Pons (tissue), 1 donor: ENCODE results near the gene UGDH.
"Not testable (repeated sequence)": the region's sequence is repeated elsewhere in the genome, so short reads cannot be mapped to it uniquely, and the experiment has no call there.

Source experiments
- DNase-seq: peaks from one replicate; pipeline ENCODE4 v3.0.0-alpha.2; 2016; ENCODE audit warnings: low spot score

Gene UGDH

DNA sequence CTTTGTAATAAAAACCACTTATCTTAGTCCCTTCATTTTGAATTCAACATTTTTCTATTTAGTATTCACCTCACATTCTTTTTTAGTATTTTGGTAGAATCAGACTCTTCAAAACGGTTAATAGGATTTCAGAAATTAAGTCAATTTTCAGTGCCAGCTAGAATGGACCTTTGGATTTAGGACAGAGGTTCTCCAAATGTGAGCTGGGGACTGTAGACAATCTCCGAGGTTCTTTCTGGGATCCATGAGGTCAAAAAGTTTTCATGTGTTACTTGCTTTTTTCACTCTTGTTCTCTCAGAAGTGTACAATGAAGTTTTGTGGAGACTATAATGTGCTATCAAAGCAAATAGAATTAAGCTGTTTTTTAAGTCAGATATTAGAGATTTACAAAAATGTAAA, 2.3 kb upstream of the UGDH start:
- no peak for DNase-seq

DNA sequence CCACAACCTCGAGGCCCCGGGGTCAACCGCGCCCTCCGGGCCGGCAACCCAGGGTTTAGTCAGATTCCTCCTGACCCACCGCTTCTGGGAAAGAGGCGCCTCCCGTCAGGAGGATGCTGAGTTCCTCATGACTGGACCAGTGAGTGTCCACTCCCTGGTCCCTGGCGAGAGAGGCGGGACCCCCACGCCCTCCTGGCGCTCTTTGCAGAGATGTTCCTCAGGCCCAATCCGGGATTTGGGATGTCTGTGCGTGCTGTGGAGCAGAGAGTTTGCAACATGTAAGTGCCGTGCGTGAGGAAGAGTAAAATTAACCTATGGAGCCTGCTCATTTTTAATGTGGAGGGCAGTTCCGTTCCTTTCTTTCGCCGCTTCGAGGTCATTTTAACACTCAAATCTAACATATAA, 824 bp upstream of the UGDH start:
- no peak for DNase-seq

DNA sequence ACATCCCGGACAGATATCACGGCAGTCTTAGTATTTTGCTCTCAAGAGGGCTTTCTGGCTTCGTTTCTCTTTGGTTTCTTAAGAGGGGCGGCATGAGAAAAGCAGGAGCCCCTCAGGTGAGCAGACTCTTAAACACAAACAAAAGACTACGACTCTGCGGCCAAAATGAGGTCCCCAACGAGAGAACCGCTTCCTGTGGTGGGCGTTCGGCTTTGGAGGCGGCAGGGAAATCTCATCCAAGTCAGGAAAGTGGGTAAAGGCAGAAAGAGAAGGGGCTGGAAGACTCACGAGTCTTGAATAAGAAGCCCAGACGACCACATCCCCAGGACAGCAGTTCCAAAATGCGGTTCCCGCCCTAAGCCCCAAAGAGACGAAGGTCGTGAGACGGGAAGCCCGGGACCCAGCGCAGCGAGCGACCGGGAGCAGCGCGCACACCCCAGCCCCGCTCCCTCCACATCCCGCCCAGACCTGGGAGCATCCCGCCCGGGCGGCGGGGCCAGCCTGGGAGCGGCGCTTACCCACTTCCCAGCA, 409 bp downstream of the UGDH start:
- no peak for DNase-seq

DNA sequence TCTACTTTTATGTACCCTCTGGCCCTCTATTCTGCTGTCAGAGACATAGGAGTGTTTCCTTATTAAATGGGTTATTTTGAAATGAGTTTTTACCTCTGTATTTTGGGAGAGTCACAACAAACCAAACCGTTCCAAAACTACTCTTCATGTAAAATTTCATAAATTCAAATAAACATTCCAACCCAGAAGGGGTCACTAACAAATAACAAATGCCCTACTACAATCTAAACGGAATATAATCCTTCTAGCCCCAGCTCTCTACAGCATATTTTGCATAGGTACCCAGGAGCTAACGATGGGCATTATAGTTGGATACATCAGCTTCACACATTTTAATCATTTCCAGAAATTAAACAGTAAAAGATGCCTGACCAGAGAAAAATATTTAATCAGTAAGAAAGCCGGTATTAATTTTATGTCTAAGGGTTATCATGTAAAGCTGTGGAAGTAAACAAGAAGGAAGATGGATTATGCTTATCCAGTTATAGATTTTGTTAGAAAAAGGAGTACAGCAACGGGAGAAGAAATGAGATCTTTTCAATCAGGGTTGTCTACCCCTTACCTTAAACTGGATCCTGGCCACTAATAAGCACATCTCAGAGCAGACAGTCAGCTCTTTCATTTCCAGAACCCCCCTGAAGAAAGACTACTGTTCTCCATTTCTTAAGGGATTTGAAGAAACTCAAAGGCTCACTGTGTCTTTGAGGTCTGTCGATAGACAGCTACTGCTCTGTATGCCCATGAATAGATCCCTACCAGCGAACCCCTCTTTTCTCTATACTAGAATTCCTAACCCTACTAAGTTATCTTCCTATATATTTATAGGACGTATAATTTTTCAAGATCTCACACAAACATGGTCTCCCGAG, 1.2 kb downstream of the UGDH start:
- DNase-seq = peak; percentile 55

DNA sequence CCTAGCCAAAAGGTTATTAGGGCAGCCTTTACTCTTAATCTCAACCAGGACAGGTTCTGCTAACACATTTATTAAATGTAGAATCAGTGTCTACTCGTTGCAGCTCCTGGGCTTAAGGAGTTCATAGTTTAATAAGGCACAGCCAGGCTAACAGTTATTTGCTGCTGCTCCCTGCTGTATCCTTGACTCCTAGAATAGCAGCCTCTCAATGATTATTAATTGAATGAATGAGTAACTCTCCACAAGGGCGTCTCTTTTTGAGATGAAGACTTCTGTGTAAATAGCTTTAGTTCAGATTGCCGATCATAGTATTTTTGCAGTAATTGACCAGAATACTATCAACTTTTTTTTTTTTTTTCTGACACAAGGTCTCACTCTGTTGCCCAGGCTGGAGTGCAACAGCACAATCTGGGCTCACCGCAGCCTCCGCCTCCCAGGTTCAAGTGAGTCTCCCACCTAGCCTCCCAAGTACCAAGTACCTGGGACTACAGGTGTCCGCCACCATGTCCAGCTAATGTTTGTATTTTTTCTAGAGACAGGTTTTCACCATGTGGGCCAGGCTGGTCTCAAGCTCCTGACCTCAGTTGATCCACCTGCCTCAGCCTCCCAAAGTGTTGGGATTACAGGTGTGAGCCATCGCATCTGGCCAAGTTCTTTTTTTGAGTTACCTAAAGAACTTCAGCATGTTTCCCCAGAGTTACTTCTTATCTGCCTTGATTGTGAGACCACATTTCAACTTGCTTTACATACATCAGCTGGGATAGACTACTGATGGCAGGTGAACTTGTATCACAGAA, 2.9 kb downstream of the UGDH start:
- DNase-seq = no peak

DNA sequence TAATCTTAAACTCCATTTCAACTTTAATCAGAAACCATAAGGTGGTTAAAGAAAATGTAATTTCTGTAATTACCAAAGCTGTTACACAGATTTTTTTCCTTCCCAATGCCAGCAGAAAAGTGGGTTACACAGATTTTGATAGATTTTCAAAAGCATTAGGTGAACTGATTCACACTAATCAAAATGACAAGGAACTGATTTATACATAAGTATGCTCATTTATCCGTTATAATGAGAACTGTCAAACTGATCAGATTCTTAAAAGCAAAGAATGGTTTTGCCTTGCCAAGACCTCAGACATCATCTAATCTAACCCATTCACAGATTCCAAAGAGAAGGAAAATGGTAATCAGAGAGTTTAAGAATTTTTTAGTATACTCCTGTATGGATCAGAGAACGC, 5.2 kb downstream of the UGDH start:
- no peak for DNase-seq

DNA sequence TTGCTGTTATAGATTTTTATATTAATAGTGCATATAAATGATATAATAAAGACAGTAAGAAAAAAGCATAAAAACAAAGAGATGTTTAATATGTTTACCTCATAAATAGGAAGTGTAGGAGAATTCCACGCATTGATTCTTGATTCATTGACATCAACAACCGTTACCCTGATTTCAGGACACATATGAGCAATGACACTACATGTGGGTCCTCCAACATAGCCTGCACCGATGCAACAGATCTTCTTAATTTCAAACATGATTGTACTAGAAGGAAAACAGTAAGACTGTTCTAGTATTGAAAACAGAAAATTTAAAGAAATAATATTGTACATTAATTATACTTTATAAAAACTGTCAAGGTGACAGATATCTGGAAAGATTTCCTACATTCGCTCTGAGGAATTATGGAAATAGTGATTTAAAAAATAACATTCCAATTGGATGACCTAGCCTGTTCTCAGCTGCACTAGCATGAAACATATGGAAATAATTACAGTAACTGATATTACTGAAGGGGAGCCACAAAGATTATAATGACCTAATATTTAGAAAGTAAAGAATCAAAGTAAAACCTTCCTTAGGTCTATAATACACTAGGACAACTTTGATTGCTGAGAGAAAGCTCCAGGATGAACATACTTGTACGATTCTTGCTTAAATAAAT, 5.9 kb downstream of the UGDH start:
- no peak for DNase-seq

DNA sequence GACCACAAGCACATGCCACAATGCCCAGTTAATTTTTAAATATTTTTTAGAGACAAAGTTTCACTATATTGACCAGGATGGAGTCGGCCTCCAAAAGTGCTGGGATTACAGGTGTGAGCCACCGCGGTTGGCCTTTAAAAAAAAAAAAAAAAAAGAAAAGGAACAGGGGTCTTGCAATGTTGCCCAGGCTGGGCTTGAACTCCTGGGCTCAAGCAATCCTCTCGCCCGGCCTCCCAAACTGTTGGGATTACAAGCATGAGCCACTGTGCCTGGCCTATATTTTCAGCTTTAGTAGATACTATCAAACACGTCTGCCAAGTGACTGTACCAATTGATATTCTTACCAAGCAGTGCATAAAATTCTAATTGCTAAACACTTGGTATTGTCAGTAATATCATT, 8.8 kb downstream of the UGDH start:
- DNase-seq = no peak

DNA sequence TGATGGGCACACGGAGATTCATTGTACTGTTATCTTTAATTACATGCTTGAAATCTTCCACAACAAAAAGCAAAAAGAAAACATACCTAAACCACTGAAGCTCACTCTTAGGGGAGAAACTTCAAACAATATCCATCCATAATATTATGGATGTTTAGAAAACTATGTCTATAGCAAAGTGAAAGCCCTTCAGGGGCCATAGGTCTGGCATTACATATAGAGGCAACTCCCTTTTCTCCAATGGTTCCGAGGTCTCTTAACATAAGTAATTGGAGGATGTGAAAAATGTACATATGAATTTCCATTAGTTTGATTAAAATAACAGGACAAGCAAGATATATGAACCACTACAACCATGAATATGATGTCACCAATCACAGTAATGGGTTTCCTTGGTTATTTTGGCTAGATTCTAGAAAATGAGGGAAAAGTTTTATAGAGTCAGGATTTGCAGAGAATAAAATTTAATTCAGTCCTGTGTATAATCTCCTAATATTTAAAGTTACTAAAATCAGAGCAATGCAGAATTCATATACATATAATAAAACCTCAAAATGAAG, 10.8 kb downstream of the UGDH start:
- no peak for DNase-seq

DNA sequence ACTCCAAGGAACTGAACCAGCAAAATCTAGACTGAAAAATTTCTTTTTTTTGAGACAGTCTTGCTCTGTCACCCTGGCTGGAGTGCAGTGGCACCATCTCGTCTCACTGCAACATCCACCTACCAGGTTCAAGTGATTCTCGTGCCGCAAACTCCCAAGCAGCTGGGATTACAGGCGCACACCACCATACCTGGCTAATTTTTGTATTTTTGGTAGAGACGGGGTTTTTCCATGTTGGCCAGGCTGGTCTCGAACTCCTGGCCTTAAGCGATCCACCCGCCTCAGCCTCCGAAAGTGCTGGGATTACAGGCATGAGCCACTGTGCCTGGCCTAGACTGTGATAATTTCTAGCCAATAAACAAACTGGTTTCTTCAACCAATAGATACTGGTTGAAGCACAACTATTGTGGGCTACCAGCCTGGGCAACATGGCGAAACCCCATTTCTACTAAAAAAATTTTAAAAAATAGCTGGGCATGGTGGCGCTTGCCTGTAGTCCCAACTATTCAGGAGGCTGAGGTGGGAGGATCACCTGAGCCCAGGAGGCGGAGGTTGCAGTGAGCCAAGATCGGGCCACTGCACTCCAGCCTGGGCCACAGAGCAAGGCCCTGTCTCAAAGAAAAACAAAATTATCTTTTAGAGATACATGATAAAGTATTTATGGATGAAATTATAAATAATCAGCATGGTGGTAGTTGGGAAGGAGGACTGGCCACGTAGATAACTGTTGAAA, 11.4 kb downstream of the UGDH start:
- not testable (repeated sequence) for DNase-seq

DNA sequence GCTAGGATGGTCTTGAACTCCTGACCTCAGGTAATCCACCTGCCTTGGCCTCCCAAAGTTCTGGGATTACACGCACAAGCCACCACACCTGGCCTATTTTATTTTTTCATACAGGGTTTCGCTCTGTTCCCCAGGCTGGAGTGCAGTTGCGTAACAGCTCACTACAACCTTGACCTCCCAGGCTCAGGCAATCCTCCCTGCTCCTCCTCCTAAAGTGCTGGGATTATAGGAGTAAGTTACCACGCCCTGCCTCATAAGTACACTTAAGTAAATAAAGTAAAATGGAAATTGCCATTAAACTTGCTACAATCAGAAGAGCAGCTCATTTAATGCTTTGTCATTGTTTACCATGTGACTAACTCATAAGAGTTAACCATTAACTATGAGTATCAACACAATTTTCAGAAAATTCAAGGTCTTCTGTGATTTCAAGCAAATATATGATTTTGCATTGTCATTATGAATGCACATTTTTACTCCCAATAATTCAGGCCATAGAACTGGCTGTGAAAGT, 12.3 kb downstream of the UGDH start:
- DNase-seq = no peak

DNA sequence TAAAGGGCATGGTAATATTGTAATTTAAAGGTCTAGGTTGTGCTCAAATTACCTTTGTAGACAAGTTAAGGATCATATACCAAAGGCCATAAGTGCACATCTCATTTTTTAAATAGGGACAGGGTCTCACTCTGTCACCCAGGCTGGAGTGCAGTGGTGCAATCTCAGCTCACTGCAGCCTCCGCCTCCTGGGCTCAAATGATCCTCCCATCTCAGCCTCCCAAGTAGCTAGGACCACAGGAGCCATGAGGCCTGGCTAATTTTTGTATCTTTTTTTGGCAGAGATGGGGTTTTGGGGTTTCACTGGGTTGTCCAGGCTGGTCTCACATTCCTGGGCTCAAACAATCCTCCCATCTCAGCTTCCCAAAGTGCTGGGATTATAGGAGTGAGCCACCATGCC, 13.0 kb downstream of the UGDH start:
- not testable (repeated sequence) for DNase-seq

DNA sequence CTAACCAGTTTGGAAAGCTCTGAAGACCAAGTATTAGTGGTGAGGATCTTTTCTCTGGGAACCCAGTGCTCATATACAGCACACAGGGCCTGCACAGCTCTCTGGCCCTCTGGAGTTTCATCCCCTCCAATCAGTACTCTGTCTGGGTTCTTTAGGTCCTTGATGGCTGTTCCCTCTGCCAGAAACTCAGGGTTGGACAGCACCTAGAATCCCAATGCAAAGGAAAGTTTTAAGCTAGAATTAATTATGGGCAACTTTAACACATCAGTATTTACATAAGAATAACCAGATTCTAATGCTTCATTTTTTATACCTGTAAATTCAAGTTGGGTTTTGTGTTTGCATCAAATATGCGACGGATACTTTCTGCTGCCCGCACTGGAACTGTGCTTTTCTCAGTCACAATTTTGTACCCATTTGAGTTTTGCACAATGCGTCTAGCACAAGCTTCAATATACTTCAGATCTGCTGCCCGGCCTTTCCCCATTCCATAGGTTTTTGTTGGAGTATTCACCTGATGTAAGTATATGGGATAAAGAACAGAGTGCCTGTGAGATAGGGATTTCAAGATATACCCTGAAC, 16.8 kb downstream of the UGDH start:
- DNase-seq = no peak

DNA sequence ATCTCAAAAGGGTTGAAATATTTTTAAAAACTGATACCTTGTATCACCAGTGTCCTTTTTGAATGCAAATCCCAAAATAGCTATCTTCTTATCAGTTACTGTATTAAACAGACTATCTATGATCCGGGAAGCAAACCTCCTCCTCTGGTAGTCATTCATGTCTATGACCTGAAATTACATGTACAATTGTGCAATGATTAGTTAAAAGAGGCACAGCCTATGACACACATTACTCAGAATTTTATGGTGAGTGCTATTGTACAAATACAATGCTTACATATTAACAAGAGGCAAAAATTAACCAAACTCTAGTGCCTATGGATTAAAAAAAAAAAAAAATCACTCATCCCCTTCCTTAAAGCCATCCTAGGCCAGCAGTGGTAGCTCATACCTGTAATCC, 21.7 kb downstream of the UGDH start:
- no peak for DNase-seq

DNA sequence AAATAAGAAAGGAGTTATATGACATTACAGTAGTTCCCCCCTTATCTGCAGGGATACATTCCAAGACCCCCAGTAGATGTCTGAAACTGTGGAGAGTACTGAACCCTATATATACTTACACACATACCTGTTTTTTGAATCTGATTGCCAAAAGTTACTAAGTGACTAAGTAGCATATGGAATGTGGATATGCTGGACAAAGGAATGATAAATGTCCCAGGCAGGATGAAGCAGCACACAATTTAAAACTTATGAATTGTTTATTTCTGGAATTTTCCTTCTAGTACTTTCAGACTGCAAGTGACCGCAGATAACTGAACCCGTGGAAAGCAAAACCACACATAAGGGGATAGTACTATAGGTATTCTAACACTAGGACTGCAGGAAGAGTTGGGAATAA, 22.7 kb downstream of the UGDH start:
- DNase-seq = no peak

DNA sequence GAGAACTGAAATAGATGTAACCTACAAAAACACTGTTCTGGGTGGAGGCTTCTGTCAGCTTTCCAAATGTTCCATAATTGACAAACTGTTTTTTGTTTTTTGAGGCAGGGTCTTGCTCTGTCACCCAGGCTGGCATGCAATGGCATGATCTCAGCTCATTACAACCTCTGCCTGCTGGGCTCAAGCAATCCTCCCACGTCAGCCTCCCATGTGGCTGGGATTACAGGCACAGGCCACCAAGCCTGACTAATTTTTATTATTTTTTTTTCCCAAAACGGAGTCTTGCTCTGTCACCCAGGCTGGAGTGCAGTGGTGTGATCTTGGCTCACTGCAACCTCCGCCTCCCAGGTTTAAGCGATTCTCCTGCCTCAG, 24.6 kb downstream of the UGDH start:
- not testable (repeated sequence) for DNase-seq

DNA sequence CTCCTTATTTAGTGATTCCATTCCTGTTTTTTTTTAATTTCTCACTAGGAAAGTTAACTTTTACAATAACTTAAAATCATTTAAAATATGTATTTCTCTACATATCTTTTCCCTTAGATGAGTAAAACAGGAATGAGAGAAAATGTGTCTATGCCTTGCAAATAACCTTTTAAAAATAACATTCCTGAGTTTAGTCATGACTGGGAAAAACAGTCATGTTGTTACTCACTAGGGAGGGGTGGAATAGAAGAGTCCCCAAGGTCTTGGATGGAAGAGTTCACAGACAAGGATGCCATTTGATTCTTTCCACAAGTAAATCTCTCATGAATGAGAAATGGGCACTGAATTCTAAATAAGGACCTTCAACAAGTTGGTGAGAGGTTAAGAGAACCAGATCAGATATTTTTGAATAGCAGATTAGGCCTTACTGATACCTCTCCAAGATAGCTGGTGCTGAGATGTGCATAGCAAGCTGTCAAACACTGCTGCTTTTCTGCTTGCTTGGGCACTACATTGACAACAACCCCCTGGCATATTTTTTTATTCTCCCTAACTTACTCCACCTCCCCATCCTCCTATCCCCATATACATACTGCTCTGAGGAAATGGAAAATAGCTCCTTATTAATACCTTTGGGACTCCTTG, 25.1 kb downstream of the UGDH start:
- DNase-seq = no peak

DNA sequence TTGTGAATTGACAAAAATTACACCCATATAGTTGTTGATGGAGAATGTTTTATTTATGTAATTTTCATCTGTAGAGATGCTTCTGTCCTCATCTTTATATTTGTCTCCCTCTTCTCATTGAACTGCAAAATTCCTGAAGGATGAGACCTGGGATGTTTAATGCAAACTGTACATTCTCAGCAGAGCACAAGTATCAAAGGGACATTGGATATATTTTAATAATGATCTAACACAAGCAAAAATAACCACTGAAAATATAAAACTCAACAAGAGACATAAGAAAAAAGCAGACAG, 28.6 kb downstream of the UGDH start:
- no peak for DNase-seq

DNA sequence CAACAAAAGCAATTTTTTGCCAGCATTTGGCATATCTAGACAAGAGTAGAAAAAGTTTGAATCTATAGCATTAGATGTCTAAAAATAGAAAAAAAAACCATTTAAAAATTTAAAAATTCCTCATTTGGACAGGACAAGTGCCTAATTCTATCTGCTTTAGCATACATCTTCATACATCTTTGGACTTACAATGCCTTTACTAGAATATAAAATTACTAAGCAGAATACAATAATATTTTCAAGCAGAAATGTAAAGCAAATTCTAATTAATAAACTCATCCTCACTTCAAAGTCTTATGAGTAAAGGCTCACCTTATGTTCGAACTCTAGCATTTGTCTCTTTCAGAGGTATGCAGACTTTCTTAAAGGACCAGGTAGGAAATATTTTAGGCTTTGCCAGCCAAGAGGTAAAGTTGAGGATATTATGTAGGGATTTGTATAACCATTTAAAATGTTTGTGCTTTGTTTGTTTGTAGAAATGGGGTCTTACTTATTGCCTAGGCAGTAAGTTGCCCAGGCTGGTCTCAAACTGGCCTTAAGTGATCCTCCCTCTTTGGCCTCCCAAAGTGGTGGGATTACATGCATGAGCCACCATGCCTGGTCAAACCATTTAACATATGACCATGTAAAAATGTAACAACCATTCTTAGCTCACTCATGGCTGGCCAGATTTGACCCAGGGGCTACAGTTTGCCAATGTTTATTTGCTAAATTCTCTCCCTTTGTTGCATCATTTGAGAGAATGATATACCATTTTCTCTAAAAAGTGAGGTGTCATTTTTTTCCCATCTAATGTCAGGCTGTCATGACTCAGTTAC, 29.1 kb downstream of the UGDH start:
- no peak for DNase-seq
